H1 (cell line): ENCODE measurements around the gene MDK. TPM values are rescaled to one million over a fixed set of nuclear protein-coding genes. Genes with fewer than 3 reads are reported as not detected.
A peak's percentile ranks its signal among the peaks of the same experiment; 100 is the strongest.

Experiments used
- GABPA ChIP-seq: IDR thresholded peaks from 2 replicates; pipeline ENCODE4 v1.6.1; 2011; ENCODE audit warnings: mild to moderate bottlenecking, low read length, moderate library complexity, borderline replicate concordance; ENCODE audit not compliant: insufficient read depth
- NRF1 ChIP-seq: IDR thresholded peaks from 2 replicates; pipeline ENCODE4 v1.6.1; 2011; ENCODE audit warnings: mild to moderate bottlenecking, low read depth, low read length, improper control_type of control experiment
- SAP30 ChIP-seq: fragments of 300-600 bp; sonication (generic); IDR thresholded peaks from 2 replicates; pipeline ENCODE4 v1.7.1; 2012; ENCODE audit warnings: low read length, moderate library complexity, mild to moderate bottlenecking, inconsistent platforms; ENCODE audit not compliant: insufficient read depth, insufficient replicate concordance
- SIN3A ChIP-seq, 2 experiments: IDR thresholded peaks in 1 of 2; conservative IDR thresholded peaks in 1 of 2; 2 replicates each; pipeline ENCODE4 v1.6.1; 2011 to 2012; ENCODE audit warnings: low read length in 2 of 2, improper control_type of control experiment in 1 of 2, low read depth in 1 of 2, mild to moderate bottlenecking in 1 of 2
- TAF1 ChIP-seq: IDR thresholded peaks from 2 replicates; pipeline ENCODE4 v1.6.1; 2011; ENCODE audit warnings: mild to moderate bottlenecking, low read depth, low read length
- polyA plus RNA-seq, 7 experiments: library from polyadenylated mRNA; depleted of rRNA in 3 of 7; stranded (reverse) in 5 of 7; unstranded in 2 of 7; fragments of >200 nt in 5 of 7; fragments of 200-250 nt in 2 of 7; gene quantifications; 1 replicate in 5 of 7; 2 replicates in 1 of 7; 4 replicates in 1 of 7; pipeline versions ENCODE4 v1.2.1 to v1.2.3, GENCODE V29; 2011 to 2013; ENCODE audit warnings: missing spikeins in 2 of 7, mixed read lengths in 2 of 7
- total RNA-seq: library from RNA; stranded (reverse); fragmentation: NEBNext Ultra II Directional; extraction: Animal tissue kit (Norgen Biotek cat#: 25700); gene quantifications from 2 replicates; pipeline ENCODE4 v1.2.1, GENCODE V29; 2021
- TF ChIP-seq, protein P1 (sequence below): fragments of 300-600 bp; sonication (generic); IDR thresholded peaks from 2 replicates; pipeline ENCODE4 v1.7.1; 2012; ENCODE audit warnings: low read length, moderate library complexity, mild to moderate bottlenecking, inconsistent platforms; ENCODE audit not compliant: insufficient replicate concordance
- TF ChIP-seq, protein P2 (sequence below), 3 experiments: IDR thresholded peaks; 1 replicate in 2 of 3; 2 replicates in 1 of 3; pipeline versions ENCODE4 v1.5.1 to v1.6.1; 2011; ENCODE audit warnings: low read length in 3 of 3, mild to moderate bottlenecking in 3 of 3, inconsistent platforms in 2 of 3, low read depth in 1 of 3, moderate library complexity in 1 of 3; ENCODE audit not compliant: insufficient read depth in 1 of 3; ENCODE audit errors: control extremely low read depth in 1 of 3

Gene MDK
- total and polyA plus RNA-seq, 2 of the 8 experiments (the other 6 are each of a cell fraction or from before 2014, with no cell fraction given) = 309 to 606 TPM

DNA sequence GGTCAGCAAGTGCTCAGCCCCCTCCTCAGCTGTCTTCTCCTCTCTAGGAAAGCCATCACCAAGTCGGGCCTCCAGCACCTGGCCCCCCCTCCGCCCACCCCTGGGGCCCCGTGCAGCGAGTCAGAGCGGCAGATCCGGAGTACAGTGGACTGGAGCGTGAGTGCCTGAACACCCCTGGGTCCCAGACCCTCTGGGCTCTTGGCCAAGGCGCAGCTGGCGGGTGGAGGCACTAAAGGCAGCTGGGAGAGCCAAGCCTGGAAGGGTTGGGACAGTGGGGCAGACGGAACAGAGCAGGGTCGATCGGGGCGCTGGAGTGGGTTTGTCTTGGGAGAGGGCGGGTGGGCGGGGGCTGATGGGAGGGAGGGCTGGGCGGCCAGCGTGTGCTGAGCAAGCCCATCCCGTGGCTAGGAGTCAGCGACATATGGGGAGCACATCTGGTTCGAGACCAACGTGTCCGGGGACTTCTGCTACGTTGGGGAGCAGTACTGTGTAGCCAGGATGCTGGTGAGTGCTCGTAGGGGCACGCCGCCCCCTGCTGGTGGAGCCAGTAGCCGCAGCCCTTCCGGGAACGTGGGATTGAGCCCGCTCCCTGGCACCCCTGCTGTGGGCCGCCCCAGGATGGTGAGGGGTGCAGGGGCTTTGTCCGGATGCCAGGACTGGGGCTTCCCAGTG is 14.1 kb upstream of the MDK start (continued):
- TF ChIP-seq, protein P1, sequence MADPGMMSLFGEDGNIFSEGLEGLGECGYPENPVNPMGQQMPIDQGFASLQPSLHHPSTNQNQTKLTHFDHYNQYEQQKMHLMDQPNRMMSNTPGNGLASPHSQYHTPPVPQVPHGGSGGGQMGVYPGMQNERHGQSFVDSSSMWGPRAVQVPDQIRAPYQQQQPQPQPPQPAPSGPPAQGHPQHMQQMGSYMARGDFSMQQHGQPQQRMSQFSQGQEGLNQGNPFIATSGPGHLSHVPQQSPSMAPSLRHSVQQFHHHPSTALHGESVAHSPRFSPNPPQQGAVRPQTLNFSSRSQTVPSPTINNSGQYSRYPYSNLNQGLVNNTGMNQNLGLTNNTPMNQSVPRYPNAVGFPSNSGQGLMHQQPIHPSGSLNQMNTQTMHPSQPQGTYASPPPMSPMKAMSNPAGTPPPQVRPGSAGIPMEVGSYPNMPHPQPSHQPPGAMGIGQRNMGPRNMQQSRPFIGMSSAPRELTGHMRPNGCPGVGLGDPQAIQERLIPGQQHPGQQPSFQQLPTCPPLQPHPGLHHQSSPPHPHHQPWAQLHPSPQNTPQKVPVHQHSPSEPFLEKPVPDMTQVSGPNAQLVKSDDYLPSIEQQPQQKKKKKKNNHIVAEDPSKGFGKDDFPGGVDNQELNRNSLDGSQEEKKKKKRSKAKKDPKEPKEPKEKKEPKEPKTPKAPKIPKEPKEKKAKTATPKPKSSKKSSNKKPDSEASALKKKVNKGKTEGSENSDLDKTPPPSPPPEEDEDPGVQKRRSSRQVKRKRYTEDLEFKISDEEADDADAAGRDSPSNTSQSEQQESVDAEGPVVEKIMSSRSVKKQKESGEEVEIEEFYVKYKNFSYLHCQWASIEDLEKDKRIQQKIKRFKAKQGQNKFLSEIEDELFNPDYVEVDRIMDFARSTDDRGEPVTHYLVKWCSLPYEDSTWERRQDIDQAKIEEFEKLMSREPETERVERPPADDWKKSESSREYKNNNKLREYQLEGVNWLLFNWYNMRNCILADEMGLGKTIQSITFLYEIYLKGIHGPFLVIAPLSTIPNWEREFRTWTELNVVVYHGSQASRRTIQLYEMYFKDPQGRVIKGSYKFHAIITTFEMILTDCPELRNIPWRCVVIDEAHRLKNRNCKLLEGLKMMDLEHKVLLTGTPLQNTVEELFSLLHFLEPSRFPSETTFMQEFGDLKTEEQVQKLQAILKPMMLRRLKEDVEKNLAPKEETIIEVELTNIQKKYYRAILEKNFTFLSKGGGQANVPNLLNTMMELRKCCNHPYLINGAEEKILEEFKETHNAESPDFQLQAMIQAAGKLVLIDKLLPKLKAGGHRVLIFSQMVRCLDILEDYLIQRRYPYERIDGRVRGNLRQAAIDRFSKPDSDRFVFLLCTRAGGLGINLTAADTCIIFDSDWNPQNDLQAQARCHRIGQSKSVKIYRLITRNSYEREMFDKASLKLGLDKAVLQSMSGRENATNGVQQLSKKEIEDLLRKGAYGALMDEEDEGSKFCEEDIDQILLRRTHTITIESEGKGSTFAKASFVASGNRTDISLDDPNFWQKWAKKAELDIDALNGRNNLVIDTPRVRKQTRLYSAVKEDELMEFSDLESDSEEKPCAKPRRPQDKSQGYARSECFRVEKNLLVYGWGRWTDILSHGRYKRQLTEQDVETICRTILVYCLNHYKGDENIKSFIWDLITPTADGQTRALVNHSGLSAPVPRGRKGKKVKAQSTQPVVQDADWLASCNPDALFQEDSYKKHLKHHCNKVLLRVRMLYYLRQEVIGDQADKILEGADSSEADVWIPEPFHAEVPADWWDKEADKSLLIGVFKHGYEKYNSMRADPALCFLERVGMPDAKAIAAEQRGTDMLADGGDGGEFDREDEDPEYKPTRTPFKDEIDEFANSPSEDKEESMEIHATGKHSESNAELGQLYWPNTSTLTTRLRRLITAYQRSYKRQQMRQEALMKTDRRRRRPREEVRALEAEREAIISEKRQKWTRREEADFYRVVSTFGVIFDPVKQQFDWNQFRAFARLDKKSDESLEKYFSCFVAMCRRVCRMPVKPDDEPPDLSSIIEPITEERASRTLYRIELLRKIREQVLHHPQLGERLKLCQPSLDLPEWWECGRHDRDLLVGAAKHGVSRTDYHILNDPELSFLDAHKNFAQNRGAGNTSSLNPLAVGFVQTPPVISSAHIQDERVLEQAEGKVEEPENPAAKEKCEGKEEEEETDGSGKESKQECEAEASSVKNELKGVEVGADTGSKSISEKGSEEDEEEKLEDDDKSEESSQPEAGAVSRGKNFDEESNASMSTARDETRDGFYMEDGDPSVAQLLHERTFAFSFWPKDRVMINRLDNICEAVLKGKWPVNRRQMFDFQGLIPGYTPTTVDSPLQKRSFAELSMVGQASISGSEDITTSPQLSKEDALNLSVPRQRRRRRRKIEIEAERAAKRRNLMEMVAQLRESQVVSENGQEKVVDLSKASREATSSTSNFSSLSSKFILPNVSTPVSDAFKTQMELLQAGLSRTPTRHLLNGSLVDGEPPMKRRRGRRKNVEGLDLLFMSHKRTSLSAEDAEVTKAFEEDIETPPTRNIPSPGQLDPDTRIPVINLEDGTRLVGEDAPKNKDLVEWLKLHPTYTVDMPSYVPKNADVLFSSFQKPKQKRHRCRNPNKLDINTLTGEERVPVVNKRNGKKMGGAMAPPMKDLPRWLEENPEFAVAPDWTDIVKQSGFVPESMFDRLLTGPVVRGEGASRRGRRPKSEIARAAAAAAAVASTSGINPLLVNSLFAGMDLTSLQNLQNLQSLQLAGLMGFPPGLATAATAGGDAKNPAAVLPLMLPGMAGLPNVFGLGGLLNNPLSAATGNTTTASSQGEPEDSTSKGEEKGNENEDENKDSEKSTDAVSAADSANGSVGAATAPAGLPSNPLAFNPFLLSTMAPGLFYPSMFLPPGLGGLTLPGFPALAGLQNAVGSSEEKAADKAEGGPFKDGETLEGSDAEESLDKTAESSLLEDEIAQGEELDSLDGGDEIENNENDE = no peak
- TF ChIP-seq NRF1 (no peak), TAF1 (no peak), SIN3A (conservative IDR thresholded peaks at IDR 0.05 in 1 of 2, IDR thresholded peaks at IDR 0.05 in 1 of 2; ENCODE audit: low read depth in 1 of 2, low read length in 2 of 2) (0 out of 4 replicates have a peak, but pooled peaks of 1 of the 2 experiments have one; percentile 45), SAP30 (no peak), GABPA (peak; percentile 55; the same call in 1 of the 2 replicates)
- TF ChIP-seq, protein P2, sequence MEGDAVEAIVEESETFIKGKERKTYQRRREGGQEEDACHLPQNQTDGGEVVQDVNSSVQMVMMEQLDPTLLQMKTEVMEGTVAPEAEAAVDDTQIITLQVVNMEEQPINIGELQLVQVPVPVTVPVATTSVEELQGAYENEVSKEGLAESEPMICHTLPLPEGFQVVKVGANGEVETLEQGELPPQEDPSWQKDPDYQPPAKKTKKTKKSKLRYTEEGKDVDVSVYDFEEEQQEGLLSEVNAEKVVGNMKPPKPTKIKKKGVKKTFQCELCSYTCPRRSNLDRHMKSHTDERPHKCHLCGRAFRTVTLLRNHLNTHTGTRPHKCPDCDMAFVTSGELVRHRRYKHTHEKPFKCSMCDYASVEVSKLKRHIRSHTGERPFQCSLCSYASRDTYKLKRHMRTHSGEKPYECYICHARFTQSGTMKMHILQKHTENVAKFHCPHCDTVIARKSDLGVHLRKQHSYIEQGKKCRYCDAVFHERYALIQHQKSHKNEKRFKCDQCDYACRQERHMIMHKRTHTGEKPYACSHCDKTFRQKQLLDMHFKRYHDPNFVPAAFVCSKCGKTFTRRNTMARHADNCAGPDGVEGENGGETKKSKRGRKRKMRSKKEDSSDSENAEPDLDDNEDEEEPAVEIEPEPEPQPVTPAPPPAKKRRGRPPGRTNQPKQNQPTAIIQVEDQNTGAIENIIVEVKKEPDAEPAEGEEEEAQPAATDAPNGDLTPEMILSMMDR (IDR thresholded peaks at IDR 0.05; ENCODE audit: control extremely low read depth in 1 of 3, insufficient read depth in 1 of 3, low read depth in 1 of 3, low read length in 3 of 3) = peak in 2 of 3 experiments; percentile 75 to 90; a peak in 3 of 4 replicates
